Lung (tissue), 12 donors: Measurements from ENCODE around the gene PRR14L. TPM values are rescaled to one million over a fixed set of nuclear protein-coding genes. Genes with fewer than 3 reads are reported as not detected.

Experiments
- ATAC-seq: fragments of 200-7000 bp; cut with Tn5 transposase; one replicate; pipeline ENCODE4 v1.9.1; 2020; ENCODE audit warnings: moderate number of reproducible peaks; ENCODE audit not compliant: insufficient read depth, low FRiP score
- DNase-seq, 3 donors: peaks; one replicate each; pipeline ENCODE4 v3.0.0-alpha.2; 2013 to 2017
- H3K27ac ChIP-seq, 2 donors: one replicate each; pipeline ENCODE4 v1.5.1; 2013; ENCODE audit warnings: mild to moderate bottlenecking in 2 of 2, moderate library complexity in 2 of 2, control low read depth in 1 of 2, inconsistent platforms in 1 of 2, low read depth in 1 of 2, low read length in 1 of 2
- H3K27me3 ChIP-seq, 3 donors: one replicate each; pipeline ENCODE4 v1.5.1; 2013; ENCODE audit warnings: low read length in 2 of 3; ENCODE audit not compliant: control insufficient read depth in 3 of 3, insufficient read depth in 3 of 3
- H3K36me3 ChIP-seq, 4 donors: one replicate each; pipeline ENCODE4 v1.5.1; 2013; ENCODE audit warnings: low read length in 4 of 4, mild to moderate bottlenecking in 1 of 4, moderate library complexity in 1 of 4; ENCODE audit not compliant: control insufficient read depth in 4 of 4, insufficient read depth in 4 of 4
- H3K4me1 ChIP-seq, 5 donors: one replicate each; pipeline ENCODE4 v1.5.1; 2013; ENCODE audit warnings: low read length in 5 of 5, mild to moderate bottlenecking in 2 of 5, moderate library complexity in 1 of 5; ENCODE audit not compliant: control insufficient read depth in 5 of 5, insufficient read depth in 5 of 5
- H3K4me3 ChIP-seq: one replicate; pipeline ENCODE4 v1.5.1; 2013; ENCODE audit warnings: mild to moderate bottlenecking, control low read depth, moderate library complexity
- H3K9ac ChIP-seq, 2 donors: one replicate each; pipeline ENCODE4 v1.5.1; 2013; ENCODE audit warnings: low read length in 2 of 2, control low read depth in 1 of 2; ENCODE audit not compliant: insufficient read depth in 1 of 2
- H3K9me3 ChIP-seq, 4 donors: one replicate each; pipeline ENCODE4 v1.5.1; 2013; ENCODE audit warnings: low read length in 3 of 4, mild to moderate bottlenecking in 1 of 4, moderate library complexity in 1 of 4; ENCODE audit not compliant: control insufficient read depth in 4 of 4, insufficient read depth in 3 of 4
- CTCF ChIP-seq: IDR thresholded peaks from 2 replicates; pipeline ENCODE4 v1.5.1; 2012; ENCODE audit warnings: mild to moderate bottlenecking; ENCODE audit errors: control extremely low read depth, extremely low read depth
- WGBS, 2 donors: extraction: QIAGEN DNeasy Blood & Tissue Kit; methylation state at CpG; one replicate each; pipeline ENCODE4 v1.1.7; 2013; 5-methylcytosine and 5-hydroxymethylcytosine counted together
- polyA plus RNA-seq, 2 donors: library from polyadenylated mRNA; stranded (reverse); fragments of 200-250 nt; gene quantifications; one replicate each; pipeline ENCODE4 v1.2.1, GENCODE V29; 2013
- total RNA-seq, 2 donors: library from RNA; depleted of rRNA in 1 of 2; stranded (reverse); fragments of >200 nt in 1 of 2; gene quantifications; one replicate each; pipeline ENCODE4 v1.2.1, GENCODE V29; 2014 to 2021
- donor health status: control.
- donor health status: control.
- donor health status: Bipolar disorder and iron deficiency.
- donor health status: healthy.
- donor health status: DM: yes; HTN: yes; CAD: no.

The PRR14L gene
- total and polyA plus RNA-seq, 4 donors = 7.4 to 44.3 (median 23.4) TPM

GRCh38 chr22:31682751-31683150, 67.2 kb downstream of the PRR14L start:
- TF ChIP-seq CTCF = no peak
- ATAC-seq (no peak), DNase-seq (no peak)
- no peak overlapping the region for H3K9ac ChIP-seq
- no peak overlapping the region for H3K4me3 ChIP-seq
- 90 to 93% methylated on average over 7 of the region's 7 CpGs for WGBS, 2 donors
- no peak overlapping the region for H3K27ac ChIP-seq
- peaks cover 11 to 28% (median 15%) of the 10 kb centered on the region in 4 donors for H3K36me3 ChIP-seq
- no peaks in the 10 kb centered on the region for H3K27me3 ChIP-seq
- no peaks in the 10 kb centered on the region for H3K9me3 ChIP-seq
- peaks cover 0 to 4% (median 0%) of the 10 kb centered on the region in 5 donors for H3K4me1 ChIP-seq

GRCh38 chr22:31681349-31682345, 68.3 kb downstream of the PRR14L start:
- DNase-seq (no peak), ATAC-seq (no peak)
- TF ChIP-seq CTCF = no peak
- peaks cover 11 to 23% (median 15%) of the 10 kb centered on the region in 4 donors for H3K36me3 ChIP-seq
- H3K9me3 ChIP-seq = no peaks in the 10 kb centered on the region
- no peaks in the 10 kb centered on the region for H3K27me3 ChIP-seq
- peak overlapping the region in 1 of 2 donors; percentile 4 for H3K27ac ChIP-seq
- no peak overlapping the region for H3K4me3 ChIP-seq
- H3K4me1 ChIP-seq = peaks cover 0 to 4% (median 0%) of the 10 kb centered on the region in 5 donors
- 90 to 95% methylated on average over 17 of the region's 17 CpGs for WGBS, 2 donors
- no peak overlapping the region for H3K9ac ChIP-seq

GRCh38 chr22:31680861-31681341, 69.0 kb downstream of the PRR14L start:
- TF ChIP-seq CTCF = no peak
- Histone ChIP-seq H3K9me3 (no peaks in the 10 kb centered on the region), H3K4me3 (no peak overlapping the region), H3K27ac (peak overlapping the region in 1 of 2 donors; percentile 36), H3K9ac (no peak overlapping the region), H3K4me1 (peaks cover 0 to 4% (median 0%) of the 10 kb centered on the region in 5 donors), H3K36me3 (peaks cover 10 to 23% (median 11%) of the 10 kb centered on the region in 4 donors), H3K27me3 (no peaks in the 10 kb centered on the region)
- ATAC-seq (no peak), DNase-seq (no peak)
- 62 to 71% methylated on average over 9 of the region's 9 CpGs for WGBS, 2 donors
